GM19328 (cell line): ENCODE data around the gene MAP3K21.

Source experiments
- ATAC-seq: cut with Tn5 transposase; IDR thresholded peaks from one replicate; pipeline ENCODE4 v1.9.1; 2021; ENCODE audit warnings: mild to moderate bottlenecking, moderate library complexity; ENCODE audit not compliant: unreplicated experiment

The MAP3K21 gene

DNA sequence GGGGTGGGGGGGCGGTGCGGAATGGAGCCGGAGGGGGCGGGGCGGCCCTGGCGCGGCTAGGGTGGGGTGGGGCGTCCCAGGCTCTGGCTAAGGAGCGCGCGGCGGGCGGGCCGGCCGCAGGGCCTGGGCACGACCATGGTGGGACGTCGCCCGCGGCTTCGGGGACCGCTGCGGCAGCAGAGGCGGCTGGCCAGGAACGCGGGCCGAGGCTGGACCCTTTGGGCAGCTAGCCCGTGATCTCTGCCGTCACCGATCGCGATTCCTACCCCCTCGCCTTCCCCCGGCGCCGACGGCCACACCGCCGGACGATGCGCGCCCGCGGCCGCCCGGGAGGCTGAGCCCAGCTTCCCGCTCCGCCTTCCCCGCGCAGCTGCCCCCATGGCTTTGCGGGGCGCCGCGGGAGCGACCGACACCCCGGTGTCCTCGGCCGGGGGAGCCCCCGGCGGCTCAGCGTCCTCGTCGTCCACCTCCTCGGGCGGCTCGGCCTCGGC lies at the start of gene MAP3K21:
Gene MAP3K21, plus strand, starts transcription at position 74 of the 491 bp plus-strand sequence. Its CDS starts 305 bp downstream, at position 379.
- ATAC-seq: peak; percentile 33

- no peak for ATAC-seq
Measured at GRCh38 chr1:233278631-233279030, 48.9 kb upstream of the MAP3K21 start.

DNA sequence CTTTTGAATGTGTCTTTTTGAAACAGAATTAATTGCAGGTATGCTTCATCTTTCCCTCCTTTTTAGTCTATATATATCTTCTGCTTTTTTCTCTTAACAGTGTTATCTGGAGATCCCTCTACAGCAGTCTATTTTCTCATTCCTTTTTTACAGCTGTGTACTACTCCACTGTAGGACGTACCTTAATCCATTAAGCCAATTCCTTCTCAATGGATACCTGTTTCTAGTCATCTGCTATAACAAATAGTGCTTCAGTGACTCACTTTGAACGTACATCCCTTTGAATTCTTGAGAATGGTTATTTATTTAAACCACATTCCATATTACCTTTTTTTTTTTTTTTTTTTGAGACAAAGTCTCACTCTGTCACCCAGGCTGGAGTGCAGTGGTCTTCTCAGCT lies 47.6 kb upstream of the MAP3K21 start:
- no peak for ATAC-seq

DNA sequence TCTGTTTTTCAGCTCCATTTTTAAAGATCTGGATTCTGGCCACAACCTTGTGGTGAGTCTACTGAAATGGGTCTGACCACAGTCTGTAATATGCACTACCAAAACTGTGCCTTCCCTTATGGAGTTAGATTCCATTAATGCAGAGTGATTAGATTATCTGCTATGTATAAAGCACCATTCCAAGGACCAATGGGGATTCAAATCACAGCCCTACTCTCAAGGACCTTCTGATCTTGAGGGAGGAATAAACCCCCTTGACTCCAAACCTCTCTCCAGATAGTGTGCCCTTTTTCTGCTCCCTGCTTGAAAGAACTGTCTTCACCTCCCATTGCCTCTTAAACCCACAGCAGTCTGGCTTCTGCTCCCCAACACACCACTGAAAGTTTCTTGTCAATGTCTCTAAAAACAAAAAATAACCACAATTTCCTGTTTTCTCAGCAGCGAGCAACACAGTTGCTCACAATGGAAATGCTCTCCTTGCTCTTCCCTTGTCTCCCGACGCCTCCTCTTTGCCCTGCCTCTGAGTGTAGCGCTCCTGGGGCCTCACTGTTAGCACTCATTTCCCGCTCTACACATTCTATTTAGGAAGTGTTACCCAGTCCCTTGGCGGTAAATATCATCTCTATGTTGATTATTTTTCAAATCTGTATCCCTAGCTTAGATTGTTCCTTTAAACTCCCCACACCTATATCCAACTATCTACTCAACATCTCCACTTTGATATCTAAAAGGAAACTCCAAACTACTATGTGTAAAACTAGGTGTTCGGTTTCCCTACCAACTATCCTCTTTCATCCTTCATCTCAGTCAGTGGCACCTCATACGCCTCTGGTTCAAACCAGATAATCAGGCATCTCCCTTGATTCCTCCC lies 45.6 kb upstream of the MAP3K21 start:
- peak; percentile 96 for ATAC-seq

DNA sequence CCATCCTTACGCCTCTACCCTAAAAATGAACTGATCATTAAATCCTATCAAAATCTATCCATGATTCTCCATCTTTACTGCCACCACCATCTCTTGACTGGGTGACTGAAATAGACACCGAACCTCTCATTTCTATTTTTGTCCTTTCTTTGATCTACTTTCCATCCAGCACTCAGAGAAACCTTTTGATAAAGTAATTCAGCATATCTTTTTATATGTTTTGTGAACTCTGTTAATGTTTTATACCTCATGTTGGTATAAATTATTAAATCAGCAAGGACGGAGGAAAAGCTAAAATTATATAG lies 45.0 kb upstream of the MAP3K21 start:
- ATAC-seq: no peak

DNA sequence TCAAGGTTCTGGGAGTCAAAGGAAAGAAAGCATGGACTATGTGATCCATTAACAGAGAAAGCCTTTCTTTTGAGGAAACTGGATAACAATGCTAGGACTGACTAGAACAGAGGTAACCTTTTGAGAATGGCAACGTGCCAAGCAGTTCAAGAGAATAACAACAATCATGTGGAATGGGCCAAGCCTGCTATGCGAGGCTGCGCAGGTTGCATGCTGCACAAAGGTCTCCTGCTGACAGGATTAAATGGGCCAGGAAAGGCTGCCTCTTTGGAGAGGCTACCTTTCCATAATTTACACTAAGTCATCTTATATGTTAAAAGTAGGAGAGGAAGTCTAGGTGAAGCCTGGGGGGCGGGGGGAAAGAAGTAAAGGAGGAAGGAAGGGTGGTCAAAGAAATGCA lies 37.8 kb upstream of the MAP3K21 start:
- no peak for ATAC-seq

DNA sequence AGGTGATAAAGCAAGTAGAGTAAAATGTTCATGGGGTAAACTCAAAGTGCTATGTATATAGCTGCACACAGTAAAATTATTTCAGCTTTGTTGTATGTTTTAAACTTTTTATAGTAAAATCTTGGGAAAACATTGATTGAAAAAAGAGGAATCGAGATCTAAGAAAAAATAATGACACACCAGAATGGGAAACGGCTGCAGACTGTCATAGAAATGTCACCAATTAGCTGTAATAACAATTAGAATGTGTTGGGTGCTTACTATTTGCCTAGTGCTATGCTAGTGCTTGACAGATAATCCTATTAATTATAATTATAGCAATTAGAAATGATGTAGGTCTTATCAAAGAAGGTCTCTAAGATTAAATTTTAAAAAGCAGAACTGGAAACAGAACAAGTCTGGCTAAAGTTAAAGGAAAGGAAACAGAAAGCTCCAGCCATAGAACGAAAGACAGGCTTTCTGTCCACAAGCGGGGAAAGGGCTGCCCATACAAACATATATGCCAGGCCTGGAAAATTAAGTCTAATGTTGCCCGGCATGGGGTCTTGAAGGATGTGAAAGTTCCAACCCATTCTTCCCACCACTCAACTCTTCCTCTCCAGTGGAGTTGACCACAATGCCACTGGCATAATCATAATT lies 37.0 kb upstream of the MAP3K21 start:
- no peak for ATAC-seq

DNA sequence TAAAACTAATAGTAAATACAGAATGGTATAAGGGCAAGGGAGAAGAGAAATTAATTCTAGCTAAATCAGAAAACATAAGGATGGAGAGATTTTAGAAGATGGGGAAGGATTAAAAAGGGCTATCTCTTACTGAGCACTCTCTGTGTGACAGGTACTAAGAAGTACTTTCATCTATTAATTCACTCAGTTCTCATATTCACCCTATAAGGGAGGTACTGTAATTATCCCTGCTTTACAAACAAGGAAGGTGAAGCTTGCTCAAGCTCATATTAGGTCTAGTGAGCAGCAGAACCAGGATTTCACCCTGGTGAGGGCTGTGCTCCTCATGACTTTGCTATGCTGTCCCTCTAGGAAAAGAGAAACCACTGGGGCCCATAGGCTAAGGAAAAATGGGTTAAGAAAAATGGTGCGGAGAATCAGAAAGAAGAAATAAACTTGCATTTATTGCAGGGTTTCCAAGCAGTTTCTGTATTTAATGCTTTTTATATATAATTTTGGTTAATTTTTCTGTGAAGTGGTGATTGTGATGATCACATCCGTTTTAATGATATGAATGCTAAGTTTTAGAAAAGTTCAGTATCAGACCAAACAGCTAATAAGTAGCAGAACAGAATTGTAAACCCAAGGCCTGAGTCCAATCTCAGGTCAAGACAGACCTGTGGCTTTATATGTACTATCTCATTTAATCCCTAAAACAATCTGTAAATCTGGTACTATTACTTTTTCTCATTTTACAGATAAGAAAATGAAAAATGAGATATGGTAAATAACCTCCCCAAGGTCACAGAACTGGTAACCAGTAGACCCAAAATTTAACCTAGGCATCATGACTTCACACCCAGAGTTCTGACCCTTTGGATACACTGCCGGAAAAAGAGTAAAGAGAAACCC lies 33.7 kb upstream of the MAP3K21 start:
- ATAC-seq: no peak

DNA sequence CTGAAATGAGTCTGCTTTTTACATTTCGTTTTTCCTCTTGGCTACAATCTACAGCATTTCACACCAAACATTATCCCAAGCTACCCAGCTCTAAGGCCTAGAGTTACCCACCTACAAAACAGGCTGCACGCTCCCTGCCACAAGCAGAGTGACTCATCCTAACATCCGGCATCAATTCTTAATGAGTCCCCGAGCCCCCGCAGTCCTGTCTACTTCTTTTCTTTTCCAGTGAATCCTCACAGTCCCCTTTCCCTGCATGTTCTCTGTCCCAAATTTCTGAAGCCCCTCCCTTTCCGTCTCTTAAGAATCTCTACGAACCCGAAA lies 32.6 kb upstream of the MAP3K21 start:
- no peak for ATAC-seq

DNA sequence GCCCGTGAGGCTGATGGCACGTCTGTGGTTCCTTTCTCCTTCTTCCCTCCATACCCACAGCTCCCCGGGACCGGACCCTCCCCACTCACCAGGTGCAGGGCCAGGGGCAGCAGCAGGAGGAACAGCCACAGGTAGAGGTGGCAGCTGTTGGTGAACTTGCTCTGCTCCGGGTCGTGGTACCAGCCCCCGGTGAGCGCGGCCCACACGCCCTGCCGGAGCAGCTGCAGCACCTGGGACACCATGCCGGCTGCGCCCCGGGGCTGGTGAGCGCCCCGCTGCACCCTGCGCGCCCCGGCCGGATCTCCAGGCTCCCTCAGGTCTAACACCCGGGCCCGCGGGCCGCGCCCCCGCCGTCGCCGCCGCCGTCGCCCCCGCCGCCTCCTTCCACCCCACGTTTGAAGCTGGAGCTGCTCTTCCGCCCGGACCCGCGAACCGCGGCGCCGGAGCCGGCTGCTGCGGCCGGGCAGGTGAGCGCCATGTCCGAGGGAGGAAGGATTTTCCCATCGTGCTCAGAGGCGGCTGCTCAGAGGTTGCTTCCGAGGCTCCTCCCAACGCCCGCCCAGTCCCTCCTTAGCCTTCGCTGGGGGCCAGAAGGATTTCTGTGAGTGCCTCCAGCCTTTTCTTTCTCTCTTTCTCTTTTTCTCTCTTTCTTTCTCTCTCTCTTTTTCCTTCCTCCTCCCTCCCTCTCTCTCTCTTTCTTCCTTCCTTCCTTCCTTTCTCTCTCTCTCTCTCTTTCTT lies 32.1 kb upstream of the MAP3K21 start, which contains the start of gene PCNX2:
Gene PCNX2, minus strand, starts transcription at position 489 of the 738 bp plus-strand sequence. Its CDS starts 247 bp downstream, at position 242.
- peak; percentile 92 for ATAC-seq

- no peak for ATAC-seq
Measured at GRCh38 chr1:233295975-233296322, 31.6 kb upstream of the MAP3K21 start.

DNA sequence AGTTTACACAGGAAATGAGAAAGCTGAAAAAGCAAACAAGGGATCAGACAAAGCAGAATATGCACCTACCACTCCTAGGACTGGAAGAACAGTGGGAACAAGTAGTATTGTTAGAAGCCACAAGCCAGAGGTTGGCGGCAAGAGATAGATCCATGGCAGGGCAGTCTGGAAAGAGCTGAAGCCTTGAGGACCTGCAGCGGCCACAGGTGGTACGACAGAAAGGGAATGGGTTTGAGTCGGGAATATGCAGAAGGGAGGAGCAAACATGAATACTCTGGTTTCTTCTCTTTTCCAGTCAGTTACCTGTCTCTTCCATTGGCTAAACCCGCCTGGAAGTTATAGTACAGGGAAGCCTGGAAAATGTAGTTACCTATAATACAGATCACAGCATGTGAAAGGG lies 28.1 kb upstream of the MAP3K21 start:
- ATAC-seq: no peak

GRCh38 chr1:233300326-233300725 lies 27.2 kb upstream of the MAP3K21 start:
- no peak for ATAC-seq

DNA sequence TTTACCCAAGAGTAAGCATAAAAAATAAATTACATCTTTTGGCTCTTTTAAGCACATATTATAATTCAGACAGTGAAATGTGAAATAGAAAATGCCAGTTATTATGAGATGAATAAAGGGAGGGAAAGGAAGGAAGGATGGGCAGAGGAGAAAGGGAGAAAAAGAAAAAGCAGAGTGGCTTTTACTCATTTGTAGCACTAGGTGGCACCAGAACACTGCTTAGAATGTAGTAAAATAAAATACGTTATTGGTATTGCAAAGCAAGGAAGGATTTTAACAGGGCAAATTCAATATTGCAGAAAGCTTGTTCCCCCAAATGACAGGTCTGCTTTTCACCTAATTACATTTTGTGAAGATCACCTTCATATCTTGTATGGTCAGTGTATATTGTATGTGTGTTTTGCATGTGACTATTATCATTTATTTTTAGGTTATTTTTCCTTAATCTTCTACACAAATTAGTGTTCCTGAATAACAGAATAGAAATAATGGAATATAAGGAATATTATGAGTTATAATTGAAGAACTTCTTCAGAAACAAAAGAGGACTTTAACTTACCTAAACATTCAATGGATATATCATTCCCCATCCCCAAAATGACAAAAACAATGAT lies 22.9 kb upstream of the MAP3K21 start:
- no peak for ATAC-seq

DNA sequence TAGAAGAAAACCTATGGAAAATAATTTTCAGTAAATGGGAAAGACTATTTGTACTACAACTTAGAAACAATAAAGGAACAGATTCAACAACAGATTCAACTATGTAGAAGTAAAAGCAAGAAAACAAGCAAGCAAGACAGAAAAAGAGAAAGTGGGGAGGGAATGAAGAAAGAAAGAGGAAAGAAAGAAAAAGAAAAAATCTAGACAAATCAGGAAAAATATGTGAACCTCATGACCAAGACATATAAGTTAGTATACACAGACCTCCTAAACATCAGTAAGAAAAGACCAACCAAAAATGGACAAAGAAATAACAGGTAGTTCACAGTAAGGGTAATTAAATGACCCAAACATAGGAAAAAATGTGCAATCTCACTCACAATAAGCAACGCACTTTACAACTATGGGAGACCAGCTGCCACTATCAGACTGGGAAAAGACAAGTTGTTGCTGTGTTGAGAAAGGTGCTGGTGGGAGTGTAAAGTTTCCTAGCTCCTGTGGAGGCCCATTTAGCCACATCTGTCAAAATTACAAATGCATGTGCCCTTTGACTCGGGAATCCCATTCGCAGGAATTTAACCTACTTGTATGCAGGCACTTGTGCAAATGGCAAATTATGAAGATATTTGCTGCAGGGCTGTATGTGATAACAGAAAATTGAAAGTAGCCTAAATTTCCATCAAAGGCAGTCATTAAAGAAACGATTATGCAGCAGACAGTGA lies 13.9 kb upstream of the MAP3K21 start:
- ATAC-seq: no peak

GRCh38 chr1:233315718-233316301 lies 11.7 kb upstream of the MAP3K21 start:
- no peak for ATAC-seq

- ATAC-seq: no peak
Measured at GRCh38 chr1:233316473-233316872, 11.1 kb upstream of the MAP3K21 start.

DNA sequence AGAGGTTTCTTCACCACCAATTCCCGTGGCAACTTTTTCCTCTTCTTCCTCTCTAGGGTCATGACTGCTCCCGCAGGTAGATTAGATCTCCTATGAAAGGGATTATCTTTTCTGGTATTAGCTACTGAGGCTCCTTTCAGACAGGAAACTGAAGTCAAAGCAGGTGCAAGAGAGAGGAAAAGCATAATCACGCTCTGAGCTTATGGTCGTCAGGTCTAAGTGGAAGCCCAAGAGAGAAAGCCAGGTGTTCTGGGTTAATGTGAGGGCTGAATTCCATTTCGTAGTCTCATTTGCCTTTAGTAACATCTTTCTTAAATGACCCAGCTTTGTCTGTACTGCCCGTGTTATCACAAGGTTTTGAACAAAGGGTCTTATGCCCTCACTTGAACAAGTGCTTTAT lies 8.3 kb upstream of the MAP3K21 start:
- no peak for ATAC-seq

GRCh38 chr1:233320023-233320422 lies 7.5 kb upstream of the MAP3K21 start:
- ATAC-seq: no peak
